HG02642 (cell line): Measurements from ENCODE around the gene KAT8.
"Not testable (repeated sequence)": the region's sequence is repeated elsewhere in the genome, so short reads cannot be mapped to it uniquely, and the experiment has no call there.

Experiments
- ATAC-seq: cut with Tn5 transposase; IDR thresholded peaks from one replicate; pipeline ENCODE4 v1.9.1; 2021; ENCODE audit warnings: mild to moderate bottlenecking; ENCODE audit not compliant: unreplicated experiment, poor library complexity

The KAT8 gene

GRCh38 chr16:31083556-31083955, 33.9 kb upstream of the KAT8 start:
- ATAC-seq, result no peak

GRCh38 chr16:31083981-31084380, 33.5 kb upstream of the KAT8 start:
- no peak for ATAC-seq

- ATAC-seq, result no peak
These were observed 32.7 kb upstream of the KAT8 start for GRCh38 chr16:31084584-31085302.

- no peak for ATAC-seq
These were observed 32.1 kb upstream of the KAT8 start for GRCh38 chr16:31085411-31085810.

GRCh38 chr16:31085873-31086628, 31.4 kb upstream of the KAT8 start:
- ATAC-seq, result no peak

GRCh38 chr16:31086629-31086906, 30.9 kb upstream of the KAT8 start:
- no peak for ATAC-seq

- ATAC-seq, result no peak
These were observed 30.0 kb upstream of the KAT8 start for GRCh38 chr16:31087481-31087880.

GRCh38 chr16:31087971-31088370, 29.5 kb upstream of the KAT8 start:
- ATAC-seq, result no peak

GRCh38 chr16:31088459-31089183, 28.8 kb upstream of the KAT8 start, which contains the start of gene PRSS53:
TSS of gene PRSS53 (minus strand) at chr16:31088943. CDS start at chr16:31088809, 134 bp downstream.
- no peak for ATAC-seq

- ATAC-seq, result no peak
These were observed 28.3 kb upstream of the KAT8 start for GRCh38 chr16:31089199-31089598.

- ATAC-seq, result no peak
These were observed 26.9 kb upstream of the KAT8 start for GRCh38 chr16:31090540-31090939.

- no peak for ATAC-seq
These were observed 25.1 kb upstream of the KAT8 start for GRCh38 chr16:31092330-31092729.

GRCh38 chr16:31093132-31093703, 24.2 kb upstream of the KAT8 start:
- no peak for ATAC-seq

- peak; percentile 8 for ATAC-seq
These were observed 23.4 kb upstream of the KAT8 start for GRCh38 chr16:31094088-31094423.

- peak; percentile 87 for ATAC-seq
These were observed 22.9 kb upstream of the KAT8 start, which contains the start of gene VKORC1 for GRCh38 chr16:31094424-31095120. TSS of gene VKORC1 (minus strand) at chr16:31094797. CDS start at chr16:31094729, 68 bp downstream.

- no peak for ATAC-seq
These were observed 17.4 kb upstream of the KAT8 start for GRCh38 chr16:31099860-31100638.

- ATAC-seq, result not testable (repeated sequence)
These were observed 16.4 kb upstream of the KAT8 start for GRCh38 chr16:31100876-31101641.

GRCh38 chr16:31105677-31106213, 11.7 kb upstream of the KAT8 start:
- peak; percentile 41 for ATAC-seq
